ENCODE data around the gene TTPAL.

Gene TTPAL

GRCh38 chr20:44543358-44543757, 67.7 kb downstream of the TTPAL start:
- DNase-seq, result no peak

Measured in CD4-positive, alpha-beta T cell treated with Interleukin-1 beta for 1 hour (primary cell).